IMR-90 (cell line): ENCODE data around the gene PLCG2. TPM values are rescaled to one million over a fixed set of nuclear protein-coding genes. Genes with fewer than 3 reads are reported as not detected.

ENCODE experiments used
- ATAC-seq: fragments of 200-7000 bp; cut with Tn5 transposase; 2 replicates; pipeline ENCODE4 v1.9.1; 2020; ENCODE audit warnings: low read depth, mild to moderate bottlenecking, moderate library complexity
- BruUV-seq: library from RNA; stranded (reverse); fragments of 400-500 nt; replicated peaks from 2 replicates; lab custom pipeline; 2021; lab: Mats Ljungman, UMichigan
- CTCF ChIA-PET: fragments of 300-600 bp; formaldehyde crosslinking; extraction: SDS; loops from one replicate; lab custom pipeline; 2021; ENCODE audit warnings: antibody characterized with exemption; lab: Yijun Ruan, JAX
- POLR2A ChIA-PET: fragments of 300-600 bp; sonication (Branson Sonifier 250); formaldehyde crosslinking; loops from one replicate; lab custom pipeline; 2022; ENCODE audit warnings: antibody characterized with exemption; ENCODE audit not compliant: unreplicated experiment; lab: Charles Lee
- DNase-seq: peaks from one replicate; pipeline ENCODE4 v3.0.0; 2013
- H2AFZ ChIP-seq: replicated peaks from 2 replicates; pipeline ENCODE3; 2013; ENCODE audit warnings: low read length, mild to moderate bottlenecking; ENCODE audit not compliant: poor library complexity
- H2AK5ac ChIP-seq: 2 replicates; pipeline ENCODE4 v1.6.1; 2013; ENCODE audit warnings: low read depth, low read length, inconsistent platforms
- H2AK9ac ChIP-seq: replicated peaks from 2 replicates; pipeline ENCODE3; 2013; ENCODE audit warnings: mild to moderate bottlenecking, low read depth, low read length, moderate library complexity; ENCODE audit not compliant: poor library complexity
- H2BK120ac ChIP-seq: 2 replicates; pipeline ENCODE4 v1.6.1; 2013; ENCODE audit warnings: low read depth, low read length, inconsistent platforms
- H2BK15ac ChIP-seq: 3 replicates; pipeline ENCODE4 v1.6.1; 2013; ENCODE audit warnings: low read depth, low read length, inconsistent platforms
- H2BK20ac ChIP-seq: 2 replicates; pipeline ENCODE4 v1.6.1; 2013; ENCODE audit warnings: low read depth, mild to moderate bottlenecking, inconsistent platforms, low read length, moderate library complexity
- H2BK5ac ChIP-seq: 2 replicates; pipeline ENCODE4 v1.6.1; 2013; ENCODE audit warnings: mild to moderate bottlenecking, low read depth, low read length, inconsistent platforms; ENCODE audit not compliant: poor library complexity, severe bottlenecking
- H3K14ac ChIP-seq: replicated peaks from 2 replicates; pipeline ENCODE4 v1.6.1; 2013; ENCODE audit warnings: low read depth, low read length, inconsistent platforms
- H3K18ac ChIP-seq: 2 replicates; pipeline ENCODE4 v1.6.1; 2013; ENCODE audit warnings: low read depth, low read length, control low read depth
- H3K23ac ChIP-seq: 2 replicates; pipeline ENCODE4 v1.6.1; 2013; ENCODE audit warnings: low read depth, low read length, inconsistent platforms
- H3K27ac ChIP-seq: 2 replicates; pipeline ENCODE4 v1.5.1; 2013; ENCODE audit warnings: mild to moderate bottlenecking, control low read depth, low read length; ENCODE audit not compliant: insufficient read depth
- H3K27me3 ChIP-seq: 2 replicates; pipeline ENCODE4 v1.6.1; 2013; ENCODE audit warnings: low read length; ENCODE audit not compliant: control insufficient read depth, insufficient read depth
- H3K36me3 ChIP-seq: 2 replicates; pipeline ENCODE4 v1.6.1; 2013; ENCODE audit warnings: low read length, mixed read lengths; ENCODE audit not compliant: control insufficient read depth, insufficient read depth
- H3K4ac ChIP-seq: 2 replicates; pipeline ENCODE4 v1.6.1; 2013; ENCODE audit warnings: low read depth, low read length, inconsistent platforms
- H3K4me1 ChIP-seq: 2 replicates; pipeline ENCODE4 v1.6.1; 2013; ENCODE audit warnings: low read length, mixed read lengths; ENCODE audit not compliant: control insufficient read depth, insufficient read depth
- H3K4me2 ChIP-seq: 2 replicates; pipeline ENCODE4 v1.6.1; 2013; ENCODE audit warnings: low read depth, mild to moderate bottlenecking, control low read depth, low read length, moderate library complexity
- H3K4me3 ChIP-seq: 2 replicates; pipeline ENCODE4 v1.5.1; 2013; ENCODE audit warnings: low read depth, mild to moderate bottlenecking, control low read depth, low read length, moderate library complexity; ENCODE audit not compliant: insufficient read depth
- H3K56ac ChIP-seq: 2 replicates; pipeline ENCODE4 v1.6.1; 2013; ENCODE audit warnings: low read length, inconsistent platforms; ENCODE audit not compliant: insufficient read depth; ENCODE audit errors: extremely low read depth
- H3K79me1 ChIP-seq, 2 experiments: 2 replicates each; pipeline ENCODE4 v1.6.1; 2013; ENCODE audit warnings: low read length in 2 of 2, inconsistent platforms in 1 of 2, low read depth in 1 of 2
- H3K9ac ChIP-seq: 2 replicates; pipeline ENCODE4 v1.6.1; 2013; ENCODE audit warnings: low read depth, low read length, control low read depth
- H3K9me1 ChIP-seq: 2 replicates; pipeline ENCODE4 v1.6.1; 2013; ENCODE audit warnings: low read length, inconsistent platforms; ENCODE audit not compliant: insufficient read depth
- H3K9me3 ChIP-seq: 2 replicates; pipeline ENCODE4 v1.6.1; 2013; ENCODE audit warnings: low read length; ENCODE audit not compliant: control insufficient read depth, insufficient read depth
- H4K20me1 ChIP-seq: 2 replicates; pipeline ENCODE4 v1.6.1; 2013; ENCODE audit warnings: low read length, inconsistent platforms; ENCODE audit not compliant: insufficient read depth
- H4K5ac ChIP-seq: 2 replicates; pipeline ENCODE4 v1.6.1; 2013; ENCODE audit warnings: mild to moderate bottlenecking, low read depth, low read length, control low read depth
- H4K8ac ChIP-seq, 2 experiments: 2 replicates each; pipeline ENCODE4 v1.6.1; 2013; ENCODE audit warnings: low read depth in 2 of 2, low read length in 2 of 2, control low read depth in 1 of 2, inconsistent platforms in 1 of 2
- H4K91ac ChIP-seq: 2 replicates; pipeline ENCODE4 v1.6.1; 2013; ENCODE audit warnings: low read depth, low read length, inconsistent platforms; ENCODE audit not compliant: insufficient read depth
- CEBPB ChIP-seq: IDR thresholded peaks from 2 replicates; pipeline ENCODE4 v1.6.1; 2012; ENCODE audit warnings: low read depth, low read length, improper control_type of control experiment
- FOS ChIP-seq: fragments of 150-350 bp; IDR thresholded peaks from 2 replicates; pipeline ENCODE4 v1.6.1; 2016; ENCODE audit warnings: low read depth, low read length
- WGBS, 2 experiments: methylation state at CpG; one replicate each; pipeline versions ENCODE4 v1.1.5 to v1.1.7; 2013; ENCODE audit warnings: missing lambda C conversion rate in 2 of 2; ENCODE audit not compliant: insufficient read length in 1 of 2; ENCODE audit errors: extremely low coverage in 2 of 2; 5-methylcytosine and 5-hydroxymethylcytosine counted together
- dilution Hi-C: fragments of 300-500 bp; cut with HindIII; formaldehyde crosslinking; loops from one replicate; pipeline ENCODE4 v1.14.3; 2018; ENCODE audit warnings: low sequenced_read_pairs; ENCODE audit not compliant: unreplicated experiment
- in situ Hi-C: fragments of 300-500 bp; cut with MboI; formaldehyde crosslinking; loops from 3 replicates; pipeline ENCODE4 v1.14.3; 2019; ENCODE audit warnings: low sequenced_read_pairs, inconsistent platforms, mixed read lengths
- intact Hi-C: fragments of 100-400 bp; cut with micrococcal nuclease; formaldehyde crosslinking; loops from 2 replicates; pipeline ENCODE4 v1.10.0; 2022
- polyA plus RNA-seq, 3 experiments: library from polyadenylated mRNA; depleted of rRNA; stranded (reverse); fragments of >200 nt; gene quantifications; 2 replicates each; pipeline ENCODE4 v1.2.3, GENCODE V29; 2012; ENCODE audit warnings: low replicate concordance in 1 of 3
- total RNA-seq: library from RNA; depleted of rRNA; stranded (reverse); fragments of >200 nt; gene quantifications from 2 replicates; pipeline ENCODE4 v1.2.3, GENCODE V29; 2012

Gene PLCG2
- total and polyA plus RNA-seq, 2 of the 4 experiments (the other 2 are of a cell fraction): 0.14 to 0.18 TPM

DNA sequence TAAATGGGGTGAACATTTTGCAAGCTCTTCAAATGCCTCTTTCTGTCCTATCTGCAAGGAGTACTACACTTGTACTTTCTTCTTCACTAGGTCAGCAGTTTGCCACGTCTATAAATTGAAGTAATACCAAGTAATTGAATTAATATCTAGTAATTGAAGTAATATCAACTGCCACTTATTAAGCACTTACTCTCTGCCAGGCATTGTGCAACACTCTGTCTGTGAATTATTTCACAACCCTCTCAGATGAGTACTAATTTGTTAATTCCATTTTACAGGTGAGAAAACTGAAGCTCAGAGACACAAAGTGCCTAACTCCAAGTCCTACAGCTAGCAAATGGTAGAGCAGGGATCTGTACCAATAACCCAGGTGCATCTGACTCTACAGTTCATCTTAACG lies 228.1 kb downstream of the PLCG2 start:
- WGBS, 2 experiments: no CpG with 5 or more reads among the region's 2 CpGs

More for the DNA sequence above, 228.1 kb downstream of the PLCG2 start:
- no peak overlapping the region for H3K27ac ChIP-seq
- H3K4me2 ChIP-seq: no peak overlapping the region
- H4K8ac ChIP-seq: no peak overlapping the region
- DNase-seq: no peak
- H3K18ac ChIP-seq: no peak overlapping the region
- H3K4ac ChIP-seq: no peak overlapping the region
- CTCF ChIA-PET: no interaction called here
- H2AFZ ChIP-seq: no peak overlapping the region
- no peaks in the 10 kb centered on the region for H3K79me1 ChIP-seq
- peaks cover 1% of the 10 kb centered on the region; the same call in 1 of the 2 replicates for H3K36me3 ChIP-seq
- no peak overlapping the region for H4K91ac ChIP-seq
- no peak overlapping the region for H3K14ac ChIP-seq
- no peak overlapping the region for H2BK5ac ChIP-seq
- dilution Hi-C loops: no loop called here
- no peak overlapping the region for H3K56ac ChIP-seq
- peaks cover 11% of the 10 kb centered on the region for H3K27me3 ChIP-seq
- no peak overlapping the region for H3K9ac ChIP-seq
- BruUV-seq: no TSS peak
- ATAC-seq: no peak
- no peak overlapping the region for H2BK20ac ChIP-seq
- H2BK15ac ChIP-seq: no peak overlapping the region
- no peaks in the 10 kb centered on the region for H4K20me1 ChIP-seq
- H3K4me1 ChIP-seq: no peaks in the 10 kb centered on the region
- TF ChIP-seq CEBPB (peak; percentile 44; the same call in 1 of the 2 replicates), FOS (no peak)
- no peak overlapping the region for H4K5ac ChIP-seq
- H3K4me3 ChIP-seq: no peak overlapping the region
- no peak overlapping the region for H2BK120ac ChIP-seq
- in situ Hi-C loops: no loop called here
- peaks cover 7% of the 10 kb centered on the region for H3K9me3 ChIP-seq
- no peak overlapping the region for H2AK5ac ChIP-seq
- H3K9me1 ChIP-seq: no peaks in the 10 kb centered on the region
- no peak overlapping the region for H2AK9ac ChIP-seq
- intact Hi-C loops: no loop called here
- POLR2A ChIA-PET: no interaction called here
- no peak overlapping the region for H3K23ac ChIP-seq
